NCI-H2029 treated with DMSO at 0.1 percent for 48 hours (cell line): ENCODE results near the gene TCF3.
"Not testable (repeated sequence)": the region's sequence is repeated elsewhere in the genome, so short reads cannot be mapped to it uniquely, and the experiment has no call there.

Experiments
- DNase-seq: peaks from one replicate; lab custom pipeline; 2025; lab: John Stamatoyannopoulos, UW

Gene TCF3

DNA sequence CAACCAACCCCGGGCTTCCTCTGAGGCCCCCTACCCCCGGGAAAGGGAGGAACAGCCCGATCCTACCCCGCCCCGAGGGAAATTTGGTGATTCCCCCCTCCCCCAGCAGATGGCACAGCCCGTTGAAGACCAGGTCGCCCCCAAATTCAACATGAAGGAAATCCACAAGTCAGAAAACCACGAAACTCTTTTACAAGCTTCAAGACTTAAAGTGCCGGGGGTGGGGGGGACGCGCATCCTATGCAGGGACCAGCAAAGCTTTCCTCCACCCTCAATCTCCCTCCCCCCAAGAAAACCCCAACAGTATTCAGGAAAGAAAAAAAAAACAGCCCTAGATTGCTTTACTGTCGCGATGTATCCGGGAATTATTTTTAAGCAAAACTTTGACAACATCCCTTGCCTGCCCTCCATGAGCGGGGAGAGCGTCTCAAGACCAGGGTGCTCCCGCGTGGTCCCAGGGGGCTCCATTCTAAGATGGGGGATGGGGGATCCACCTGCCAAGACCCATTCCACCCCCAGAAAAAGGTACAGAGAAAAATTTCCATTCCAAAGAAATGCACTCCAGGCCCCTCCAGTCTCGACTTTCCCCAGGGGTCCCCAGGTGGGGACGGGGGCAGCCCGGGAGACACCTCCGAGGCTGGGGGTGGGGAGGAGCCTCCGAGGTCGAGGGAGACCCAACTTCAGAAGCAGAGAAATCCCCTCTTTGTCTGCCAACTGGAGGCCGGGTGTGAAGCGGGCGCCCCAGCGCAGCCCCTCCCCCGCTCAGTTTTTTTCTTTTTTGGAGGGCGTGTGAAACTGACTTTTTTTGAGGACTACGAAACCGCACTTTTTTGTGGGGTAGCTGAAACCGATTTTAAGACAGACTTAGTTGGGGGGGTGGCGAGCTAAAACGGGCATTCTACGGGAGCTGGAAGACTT is 1.5 kb downstream of the TCF3 start:
- no peak for DNase-seq

DNA sequence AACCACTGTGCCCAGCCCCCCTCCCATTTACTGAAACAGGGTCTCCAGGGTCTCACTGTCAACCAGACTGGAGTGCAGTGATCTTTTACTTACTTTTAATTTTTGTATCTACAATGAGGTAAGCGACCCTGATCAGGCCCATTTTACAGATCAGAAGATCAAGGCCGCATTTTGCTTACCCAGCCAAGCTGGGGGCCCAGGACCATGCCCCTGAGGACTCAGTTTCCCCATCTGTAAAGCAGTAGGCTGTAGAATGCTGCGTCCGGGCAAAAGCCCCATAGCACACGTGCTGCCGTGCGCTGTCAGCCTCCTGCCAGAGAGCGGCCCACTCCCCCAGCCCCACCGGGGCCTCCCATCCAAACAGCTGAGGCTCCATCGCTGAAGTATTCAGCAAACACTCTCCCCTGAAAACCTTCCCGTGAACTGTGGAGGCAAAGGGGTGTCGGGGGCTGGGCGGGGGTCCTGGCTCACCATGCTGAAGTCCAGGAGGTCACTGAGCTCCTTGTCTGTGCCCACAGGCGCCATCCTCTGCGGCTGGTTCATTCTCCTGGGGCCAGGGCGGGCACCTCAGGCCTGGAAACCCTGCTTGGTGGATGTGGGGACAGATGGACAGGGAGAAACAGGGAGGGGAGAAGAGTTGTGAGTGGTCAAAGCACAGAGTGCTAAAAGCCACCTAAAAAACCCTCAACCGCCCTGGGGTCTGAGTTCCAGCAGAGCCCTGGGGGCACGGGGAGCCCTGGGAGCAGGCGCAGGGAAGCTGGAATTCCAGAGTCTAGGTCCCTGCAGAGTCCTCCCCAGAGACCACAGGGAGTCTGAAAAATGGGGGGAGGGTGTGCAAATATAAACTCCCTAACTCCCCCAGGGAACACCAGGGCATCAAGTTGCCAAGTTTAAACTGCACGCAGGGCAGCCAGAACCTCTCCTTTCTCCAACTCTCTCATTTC is 2.4 kb downstream of the TCF3 start:
- no peak for DNase-seq

DNA sequence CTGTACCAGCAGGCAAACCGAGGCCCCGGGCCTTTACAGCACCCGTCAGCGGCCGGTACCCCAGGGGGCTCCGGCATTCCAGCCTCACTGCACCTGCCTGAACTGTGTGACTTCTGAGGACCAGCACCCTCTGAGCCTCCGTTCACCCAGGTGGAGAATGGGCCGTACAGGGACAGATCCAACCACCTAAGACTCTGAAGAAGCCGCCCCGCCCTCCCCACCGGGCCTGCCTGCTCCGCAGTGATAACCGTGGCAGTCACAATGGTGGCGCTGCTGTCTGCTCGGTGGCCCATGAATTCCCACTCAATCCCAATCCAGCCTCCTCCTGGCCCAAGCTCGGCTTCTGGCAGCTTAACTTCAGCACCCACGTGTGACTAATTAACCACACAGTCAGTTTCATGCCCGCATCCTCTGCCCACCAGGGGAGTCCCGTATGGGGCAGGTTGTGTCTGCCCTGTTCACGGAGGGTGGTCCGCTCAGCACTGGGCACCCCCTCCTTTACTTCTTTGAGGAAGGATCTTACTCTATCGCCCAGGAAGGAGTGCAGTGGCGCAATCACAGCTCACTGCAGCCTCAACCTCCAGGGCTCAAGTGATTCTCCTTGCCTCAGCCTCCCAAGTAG is 3.4 kb downstream of the TCF3 start:
- no peak for DNase-seq

DNA sequence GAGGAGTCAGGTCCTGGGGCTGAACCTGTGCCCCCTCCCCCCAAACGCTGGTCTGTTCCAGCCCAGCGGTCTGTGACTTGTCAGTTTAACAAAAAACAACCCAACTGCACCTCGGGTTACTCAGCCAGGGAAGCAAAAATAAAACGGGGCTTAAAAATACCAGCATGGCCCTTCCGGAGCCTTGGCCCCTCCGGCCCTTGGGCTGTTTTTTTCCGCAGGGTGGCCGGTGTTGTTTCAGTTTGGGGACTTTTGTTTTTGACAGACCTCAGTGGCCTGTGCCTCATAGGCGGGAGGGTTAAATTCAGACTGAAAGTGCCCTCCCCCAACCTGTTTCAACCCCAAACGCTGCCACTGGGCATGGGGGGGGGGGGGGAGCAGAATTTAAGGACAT is 4.0 kb downstream of the TCF3 start:
- DNase-seq: no peak

DNA sequence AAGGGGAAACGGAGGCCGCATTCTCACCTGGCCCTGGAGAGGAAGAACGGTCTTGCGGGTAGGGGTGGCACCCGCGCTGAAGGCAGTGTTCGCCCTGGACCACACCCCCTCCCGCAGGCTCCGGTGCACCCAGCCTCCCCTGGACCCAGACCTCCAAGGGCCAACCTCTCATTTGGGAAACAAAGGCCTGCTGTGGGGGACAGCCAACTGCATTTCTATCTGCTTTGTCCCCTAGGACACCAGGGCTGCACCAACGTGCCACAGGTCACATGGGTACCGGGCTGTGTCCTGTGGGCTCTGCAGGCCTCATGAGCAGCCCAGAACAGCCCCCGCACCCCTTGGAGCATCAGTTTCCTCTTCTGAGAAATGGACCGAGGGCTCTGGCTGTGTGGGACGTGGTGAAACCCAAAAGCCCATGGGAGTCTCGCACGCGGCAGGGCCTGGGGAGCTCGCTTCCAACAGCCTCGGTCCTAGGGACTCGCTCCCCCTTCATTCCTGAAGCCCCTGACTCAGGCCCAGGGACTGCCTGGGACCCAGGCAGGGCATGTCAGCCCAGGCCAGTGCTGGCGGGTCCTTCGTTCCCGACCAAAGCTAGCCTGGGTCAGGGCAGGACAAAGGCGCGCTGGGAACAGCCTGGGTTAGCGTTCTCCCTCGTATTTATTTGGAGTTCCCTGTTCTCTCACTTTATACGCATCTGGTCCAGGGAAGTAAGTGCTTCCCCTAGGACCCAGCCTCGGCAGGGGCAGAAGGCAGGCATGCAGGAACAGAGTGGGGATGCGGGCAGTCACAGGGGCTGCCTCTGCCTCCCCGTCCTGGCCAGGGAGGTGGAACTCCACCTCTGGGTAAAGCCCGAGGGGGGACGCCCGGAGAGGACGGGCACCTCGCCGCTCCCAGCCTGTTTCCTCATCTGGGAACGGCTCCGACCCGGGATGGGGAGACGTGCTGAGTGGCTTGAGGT is 4.6 kb downstream of the TCF3 start:
- no peak for DNase-seq

DNA sequence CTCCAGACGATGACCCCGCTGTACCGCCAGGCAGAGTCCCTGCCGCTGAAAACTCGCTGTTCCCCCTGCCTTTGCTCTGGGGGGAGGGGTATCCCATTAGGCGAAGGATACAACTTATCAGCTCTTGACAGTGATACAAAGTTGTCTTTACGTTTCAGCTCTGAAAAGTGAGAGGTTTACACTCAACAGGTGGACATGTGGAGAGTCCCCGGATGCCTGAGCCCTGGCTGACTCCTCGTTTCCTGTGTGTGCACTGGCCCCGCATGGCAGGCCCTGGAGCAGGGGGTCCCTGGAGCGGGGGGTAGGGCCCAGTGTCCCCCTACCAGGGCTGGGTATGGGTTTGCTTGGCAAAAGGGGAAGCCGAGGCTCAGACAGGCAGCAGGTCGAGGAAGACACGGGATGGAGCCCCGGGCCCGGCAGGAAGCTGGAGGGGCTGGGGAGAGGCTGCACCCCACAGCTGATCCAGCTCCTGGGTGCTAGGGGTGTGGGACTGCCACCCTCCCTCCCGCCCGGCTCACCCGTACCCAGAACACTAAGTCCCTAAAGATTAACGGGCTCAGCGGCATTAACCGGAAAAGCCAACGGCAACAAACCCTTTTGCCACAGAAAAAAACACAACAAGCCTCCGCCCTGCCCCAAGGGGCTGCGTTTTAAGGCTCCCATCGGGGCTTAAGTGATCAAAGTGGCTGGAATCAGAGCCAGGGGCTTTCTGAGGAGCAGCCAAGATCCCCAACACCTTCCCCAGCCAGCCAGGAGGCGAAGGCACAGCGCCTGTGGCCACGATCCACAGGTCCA is 5.6 kb downstream of the TCF3 start:
- no peak for DNase-seq

DNA sequence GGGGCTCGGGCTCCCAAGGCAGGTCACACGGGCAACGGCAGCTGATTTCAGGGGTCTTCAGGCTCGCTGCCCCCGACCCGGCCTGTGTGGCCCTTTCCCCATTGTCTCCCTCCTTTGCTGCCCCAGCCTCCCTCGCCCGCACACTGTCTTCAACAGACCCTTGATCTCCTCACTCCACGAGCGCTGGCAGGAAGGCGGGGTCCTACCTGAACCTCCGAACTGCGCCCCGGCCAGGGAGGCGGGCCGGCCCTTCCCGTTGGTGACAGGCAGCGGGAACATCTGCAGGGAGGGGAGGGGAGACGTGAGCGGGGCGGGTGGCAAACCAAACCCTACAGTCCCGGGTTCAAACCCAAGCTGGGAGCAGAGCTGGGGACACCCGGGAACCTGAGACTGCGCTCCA is 6.3 kb downstream of the TCF3 start:
- DNase-seq: no peak

DNA sequence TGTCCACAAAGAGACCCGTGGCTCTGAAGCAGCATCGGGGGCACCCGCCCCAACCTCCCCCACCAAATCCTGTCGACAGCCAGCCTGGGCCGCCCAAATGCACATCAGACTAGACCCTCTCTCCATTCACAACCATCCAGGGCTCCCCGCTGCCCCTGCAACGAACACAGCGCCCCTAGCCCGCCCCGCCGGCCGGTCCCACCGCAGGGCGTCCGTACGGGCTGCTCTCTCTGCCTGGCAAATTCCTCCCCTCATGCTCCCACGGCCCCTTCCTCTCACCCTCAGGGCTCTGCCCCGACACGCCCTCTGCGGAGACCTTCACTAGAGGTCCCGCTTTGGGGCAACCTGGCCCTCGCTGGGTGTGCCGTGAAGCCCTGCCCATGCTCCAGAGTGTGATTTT is 7.1 kb downstream of the TCF3 start:
- DNase-seq: no peak

DNA sequence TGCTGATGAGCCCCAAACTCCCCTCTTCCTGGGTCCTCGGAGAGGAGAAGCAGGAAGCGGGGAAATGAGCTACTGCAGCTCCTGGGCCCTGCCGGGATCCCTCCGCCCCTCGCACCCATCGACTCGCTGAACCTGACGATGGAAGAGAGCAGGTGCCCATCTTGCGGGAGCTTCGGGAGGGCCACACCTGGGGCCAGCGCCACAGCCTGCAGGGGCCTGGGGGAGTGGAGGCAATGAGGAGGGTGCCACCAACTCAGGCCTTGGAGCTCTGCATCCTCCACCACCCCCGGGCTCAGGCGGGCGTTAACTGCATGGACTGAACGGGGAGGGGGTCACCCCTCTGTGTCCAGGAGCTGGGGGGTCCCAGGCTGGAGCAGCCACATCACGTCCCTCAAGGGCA is 8.3 kb downstream of the TCF3 start:
- no peak for DNase-seq

DNA sequence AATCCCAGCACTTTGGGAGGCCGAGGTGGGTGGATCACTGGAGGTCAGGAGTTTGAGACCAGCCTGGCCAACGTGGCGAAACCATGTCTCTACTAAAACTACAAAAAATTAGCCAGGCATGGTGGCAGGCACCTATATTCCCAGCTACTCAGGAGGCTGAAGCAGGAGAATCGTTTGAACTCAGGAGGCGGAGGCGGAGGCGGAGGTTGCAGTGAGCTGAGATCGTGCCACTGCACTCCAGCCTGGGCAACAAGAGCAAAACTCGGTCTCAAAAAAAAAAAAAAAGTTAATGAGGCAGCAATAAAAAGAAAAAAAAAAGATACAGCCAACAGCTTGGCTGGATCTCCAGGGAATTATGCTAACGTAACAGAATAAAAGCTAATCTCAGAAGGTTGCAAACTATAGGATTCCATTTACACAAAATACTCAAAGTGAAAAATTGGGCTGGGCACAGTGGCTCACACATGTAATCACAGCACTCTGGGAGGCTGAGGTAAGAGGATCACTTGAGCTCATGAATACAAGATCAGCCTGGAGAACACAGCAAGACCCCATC is 11.4 kb downstream of the TCF3 start:
- not testable (repeated sequence) for DNase-seq

DNA sequence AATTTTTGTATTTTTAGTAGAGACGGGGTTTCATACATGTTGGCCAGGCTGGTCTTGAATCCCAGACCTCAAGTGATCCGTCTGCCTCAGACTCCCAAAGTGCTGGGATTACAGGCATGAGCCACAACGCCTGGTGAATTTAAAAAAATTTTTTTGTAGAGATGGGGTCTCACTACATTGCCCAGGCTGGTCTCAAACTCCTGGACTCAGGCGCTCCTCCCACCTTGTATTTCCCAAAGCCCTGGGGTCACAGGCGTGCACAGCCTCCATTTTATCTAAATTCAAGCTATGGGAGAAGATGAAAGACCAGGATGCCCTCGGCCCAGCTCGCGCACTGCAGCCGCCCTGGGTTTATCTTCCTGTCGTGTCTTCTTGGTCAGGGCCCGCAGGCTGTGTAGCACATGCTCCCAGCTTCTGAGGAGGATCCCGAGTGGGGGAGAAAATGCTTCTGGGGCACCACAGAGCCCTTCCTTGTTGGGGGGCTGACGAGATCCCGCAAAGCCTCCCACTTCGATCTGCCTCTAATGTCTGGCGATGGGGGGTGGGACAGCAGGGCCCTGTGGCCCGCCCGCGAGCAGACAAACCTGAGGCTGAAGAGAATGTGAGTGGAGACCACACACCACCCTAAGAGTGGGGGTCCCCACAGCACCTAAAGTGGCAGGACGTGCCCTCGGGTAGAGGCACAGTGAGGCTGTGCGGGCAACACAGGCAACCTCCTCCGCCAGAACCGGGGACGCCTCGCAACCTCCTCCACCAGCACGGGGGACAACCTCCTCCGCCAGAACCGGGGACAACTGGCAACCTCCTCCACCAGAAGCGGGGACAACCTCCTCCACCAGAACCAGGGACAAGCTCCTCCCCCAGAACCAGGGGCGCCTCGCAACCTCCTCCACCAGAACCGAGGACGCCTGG is 15.8 kb downstream of the TCF3 start:
- no peak for DNase-seq

DNA sequence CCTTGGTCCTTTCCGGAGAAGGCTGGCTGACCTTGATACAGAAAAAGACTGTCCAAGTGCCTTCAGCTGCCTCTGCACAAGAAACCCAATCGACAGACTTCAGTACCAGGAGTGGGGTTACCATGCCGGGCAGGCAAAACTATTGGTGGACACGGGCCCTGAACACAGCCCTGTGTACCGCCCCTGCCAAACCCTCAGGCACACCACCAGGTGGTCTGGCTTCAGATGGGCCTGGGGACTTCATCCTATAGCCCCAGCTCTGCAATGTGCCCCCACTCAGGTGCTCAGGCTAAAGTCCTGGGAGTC is 17.5 kb downstream of the TCF3 start:
- no peak for DNase-seq

DNA sequence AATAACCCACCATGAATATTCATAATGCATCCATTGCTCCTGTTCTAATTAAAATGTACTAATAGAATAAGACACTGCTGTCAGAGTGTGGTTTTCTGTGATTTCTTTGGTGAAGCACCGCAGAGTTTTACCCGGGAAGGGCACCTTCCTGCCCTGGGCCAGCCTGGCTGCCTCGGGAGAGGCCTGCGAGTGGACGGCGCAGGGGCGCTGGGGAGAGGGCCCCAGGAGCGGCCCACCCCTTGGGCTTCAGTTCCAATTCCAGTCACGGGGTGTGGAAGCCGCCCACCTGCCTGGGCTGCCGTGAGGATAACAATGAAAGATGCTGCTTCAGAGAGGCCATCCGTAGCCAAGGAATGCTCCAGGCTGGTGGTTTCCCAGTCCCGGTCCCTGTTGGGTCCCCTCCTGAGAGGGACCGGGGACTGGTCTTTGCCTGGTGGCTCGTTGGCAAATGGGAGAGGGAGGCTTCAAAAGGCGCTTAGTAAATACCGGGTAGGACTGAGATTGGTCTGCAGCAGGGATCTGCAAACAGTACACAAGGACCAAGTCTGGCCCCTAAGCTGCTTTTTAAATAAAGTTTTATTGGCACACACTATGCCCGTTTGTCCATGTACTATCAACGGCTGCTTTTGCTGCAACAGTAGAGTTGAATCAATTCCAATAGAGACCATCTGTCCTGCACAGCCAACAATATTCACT is 18.0 kb downstream of the TCF3 start:
- DNase-seq: no peak

DNA sequence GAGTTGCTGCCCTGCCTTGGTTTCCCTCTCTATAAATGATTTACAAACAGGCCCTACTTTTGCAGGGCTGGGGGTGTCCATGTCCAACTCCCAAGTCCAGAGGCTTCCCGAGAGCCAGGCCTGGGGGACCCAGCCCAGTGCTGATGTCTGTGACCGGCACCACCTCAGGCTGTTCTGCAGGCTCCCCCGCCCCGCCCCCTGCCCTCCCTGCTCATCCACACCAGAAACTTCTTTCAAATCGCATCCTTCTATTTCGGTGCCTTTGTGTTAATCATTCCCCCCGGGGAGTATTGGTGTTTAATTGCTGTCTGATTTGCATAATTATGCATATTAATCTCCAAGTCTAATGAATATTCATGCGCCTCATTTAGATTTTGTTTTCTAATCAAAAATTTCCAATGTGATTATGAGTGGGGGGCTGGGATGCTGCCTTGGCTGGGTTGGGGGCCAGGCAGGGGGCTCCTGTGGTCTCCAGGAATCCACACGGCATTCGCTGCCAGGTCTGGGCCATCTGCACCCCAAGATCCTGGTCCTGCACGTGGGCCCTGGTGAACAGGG is 19.1 kb downstream of the TCF3 start:
- no peak for DNase-seq

DNA sequence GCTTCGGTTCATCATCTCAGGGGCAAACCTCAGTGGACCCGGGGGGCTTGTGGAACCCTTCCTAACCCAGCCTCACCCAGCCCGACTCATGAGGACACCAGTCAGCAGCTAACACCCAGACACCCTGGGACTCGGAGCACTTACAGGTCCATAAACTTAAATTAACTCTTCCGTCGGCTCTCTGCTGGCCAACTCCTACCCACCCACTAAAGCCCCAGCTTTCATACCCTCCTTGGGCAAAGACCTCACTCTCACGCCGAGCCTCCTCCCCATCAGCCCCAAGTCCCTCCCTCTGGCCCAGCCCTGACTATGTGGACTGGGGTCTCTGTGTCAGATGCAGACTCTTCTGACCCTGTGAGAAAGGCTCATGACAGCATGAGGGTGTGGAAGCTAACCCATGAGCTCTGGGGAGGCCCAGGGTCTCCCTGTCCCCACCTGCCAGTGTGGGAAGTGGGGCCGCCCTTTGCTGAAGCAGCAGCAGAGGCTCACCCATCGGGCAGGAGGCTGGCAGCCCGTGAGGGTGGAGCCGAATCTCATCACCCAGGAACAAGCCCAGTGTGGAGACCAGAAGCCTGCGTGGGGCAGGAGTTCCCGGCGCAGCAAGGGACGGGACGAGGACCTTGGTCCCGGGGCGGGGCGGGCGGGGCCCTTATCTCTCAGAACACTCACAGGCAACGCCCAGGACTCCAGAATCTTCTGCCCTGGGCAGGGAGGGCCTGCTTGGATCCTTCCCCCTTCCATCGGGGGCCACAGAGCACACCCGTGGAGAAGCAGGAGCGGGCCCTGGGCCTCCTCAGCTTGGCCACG is 19.8 kb downstream of the TCF3 start:
- no peak for DNase-seq

DNA sequence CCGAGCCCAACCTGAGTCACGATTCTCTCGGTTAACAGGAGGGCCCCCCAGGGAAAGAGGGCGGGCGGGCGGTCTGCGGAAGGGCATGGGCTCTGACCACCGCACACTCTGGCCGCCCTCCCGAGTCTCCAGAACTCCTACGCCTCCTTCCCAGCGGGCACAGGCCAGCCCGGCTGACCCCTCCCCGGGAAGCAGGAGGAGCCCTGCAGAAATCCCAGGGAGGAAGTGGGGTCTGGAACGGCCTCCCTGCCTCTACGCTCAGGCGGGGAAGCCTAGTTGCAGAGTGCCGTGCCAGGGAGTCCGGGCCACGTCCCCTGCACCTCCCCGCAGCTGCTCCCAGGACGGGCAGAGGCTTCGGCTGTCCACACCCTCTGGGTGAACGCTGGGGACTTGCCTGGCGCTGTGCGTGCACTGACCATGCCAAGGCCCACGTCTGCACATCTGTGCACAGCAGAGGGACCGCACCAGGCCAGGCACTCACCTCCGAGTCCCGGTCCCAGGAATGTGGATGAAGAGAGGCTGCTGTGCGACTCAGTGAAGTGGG is 20.8 kb downstream of the TCF3 start:
- no peak for DNase-seq

DNA sequence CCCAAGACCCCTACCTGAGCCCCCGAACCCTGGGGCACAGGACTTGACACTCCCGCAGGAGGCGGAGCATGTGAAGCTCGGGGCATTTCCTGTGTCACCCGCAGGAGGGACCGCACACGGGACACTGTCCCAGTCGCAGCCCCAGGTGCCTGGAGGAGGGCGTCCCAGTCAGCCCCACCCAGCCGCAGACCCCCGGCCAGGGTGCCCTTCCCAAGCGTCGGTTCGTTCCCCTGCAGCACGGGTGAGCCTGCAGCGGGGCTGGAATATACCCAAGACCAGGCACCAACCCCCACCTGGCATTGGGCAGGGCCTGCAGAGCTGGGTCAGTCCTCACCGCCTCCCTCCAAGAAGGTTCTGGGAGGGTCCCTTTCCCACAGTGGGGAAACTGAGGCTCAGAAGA is 21.6 kb downstream of the TCF3 start:
- no peak for DNase-seq
